Kasumi-1 (cell line): Measurements from ENCODE around the gene PSMB5.

ENCODE experiments used
- DNase-seq, 2 experiments: peaks; one replicate each; lab custom pipeline; 2025; lab: John Stamatoyannopoulos, UW

Gene PSMB5

GRCh38 chr14:23043754-23044153 lies 9.1 kb upstream of the PSMB5 start:
- DNase-seq: no peak

- DNase-seq: no peak
These were observed 8.4 kb upstream of the PSMB5 start for GRCh38 chr14:23043145-23043544.

DNA sequence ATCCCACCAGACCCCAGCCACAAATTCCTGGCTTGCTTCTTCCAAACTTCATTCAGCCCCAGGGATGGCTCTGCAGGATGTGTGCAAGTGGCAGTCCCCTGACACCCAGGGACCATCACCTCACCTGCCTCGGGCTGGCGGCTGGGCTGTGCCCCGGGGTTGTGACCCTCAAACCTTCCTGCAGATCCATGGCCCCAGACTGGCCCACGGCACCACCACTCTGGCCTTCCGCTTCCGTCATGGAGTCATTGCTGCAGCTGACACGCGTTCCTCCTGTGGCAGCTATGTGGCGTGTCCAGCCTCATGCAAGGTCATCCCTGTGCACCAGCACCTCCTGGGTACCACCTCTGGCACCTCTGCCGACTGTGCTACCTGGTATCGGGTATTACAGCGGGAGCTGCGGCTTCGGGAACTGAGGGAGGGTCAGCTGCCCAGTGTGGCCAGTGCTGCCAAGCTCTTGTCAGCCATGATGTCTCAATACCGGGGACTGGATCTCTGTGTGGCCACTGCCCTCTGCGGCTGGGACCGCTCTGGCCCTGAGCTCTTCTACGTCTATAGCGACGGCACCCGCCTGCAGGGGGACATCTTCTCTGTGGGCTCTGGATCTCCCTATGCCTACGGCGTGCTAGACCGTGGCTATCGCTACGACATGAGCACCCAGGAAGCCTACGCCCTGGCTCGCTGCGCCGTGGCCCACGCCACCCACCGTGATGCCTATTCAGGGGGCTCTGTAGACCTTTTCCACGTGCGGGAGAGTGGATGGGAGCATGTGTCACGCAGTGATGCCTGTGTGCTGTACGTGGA lies 7.7 kb upstream of the PSMB5 start, which contains the start of gene PSMB11:
Gene PSMB11 (plus strand): TSS at position 51 of the 804 bp plus-strand sequence. CDS start 14 bp downstream, at position 65.
- no peak for DNase-seq

DNA sequence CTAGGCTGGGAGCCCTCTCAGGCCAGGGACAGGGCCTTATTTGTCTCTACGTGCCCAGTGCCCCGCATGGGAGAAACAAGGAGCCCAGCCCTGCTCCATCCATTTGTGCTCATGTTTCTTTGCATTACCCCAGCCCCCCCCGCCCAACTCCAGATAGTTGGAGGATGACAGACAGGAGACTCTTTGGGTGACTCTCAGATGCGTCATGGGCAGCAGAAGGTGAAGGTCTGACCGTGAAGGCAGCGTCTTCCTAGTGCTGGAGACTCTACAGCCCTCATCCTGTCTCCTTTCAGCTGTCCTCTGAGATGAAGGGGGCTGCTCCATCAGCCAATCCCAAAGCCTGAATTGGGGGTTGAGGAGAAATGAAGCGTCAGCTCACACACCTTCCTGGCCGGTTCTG lies 7.0 kb upstream of the PSMB5 start:
- no peak for DNase-seq

GRCh38 chr14:23040100-23040499 lies 5.4 kb upstream of the PSMB5 start:
- DNase-seq: no peak

DNA sequence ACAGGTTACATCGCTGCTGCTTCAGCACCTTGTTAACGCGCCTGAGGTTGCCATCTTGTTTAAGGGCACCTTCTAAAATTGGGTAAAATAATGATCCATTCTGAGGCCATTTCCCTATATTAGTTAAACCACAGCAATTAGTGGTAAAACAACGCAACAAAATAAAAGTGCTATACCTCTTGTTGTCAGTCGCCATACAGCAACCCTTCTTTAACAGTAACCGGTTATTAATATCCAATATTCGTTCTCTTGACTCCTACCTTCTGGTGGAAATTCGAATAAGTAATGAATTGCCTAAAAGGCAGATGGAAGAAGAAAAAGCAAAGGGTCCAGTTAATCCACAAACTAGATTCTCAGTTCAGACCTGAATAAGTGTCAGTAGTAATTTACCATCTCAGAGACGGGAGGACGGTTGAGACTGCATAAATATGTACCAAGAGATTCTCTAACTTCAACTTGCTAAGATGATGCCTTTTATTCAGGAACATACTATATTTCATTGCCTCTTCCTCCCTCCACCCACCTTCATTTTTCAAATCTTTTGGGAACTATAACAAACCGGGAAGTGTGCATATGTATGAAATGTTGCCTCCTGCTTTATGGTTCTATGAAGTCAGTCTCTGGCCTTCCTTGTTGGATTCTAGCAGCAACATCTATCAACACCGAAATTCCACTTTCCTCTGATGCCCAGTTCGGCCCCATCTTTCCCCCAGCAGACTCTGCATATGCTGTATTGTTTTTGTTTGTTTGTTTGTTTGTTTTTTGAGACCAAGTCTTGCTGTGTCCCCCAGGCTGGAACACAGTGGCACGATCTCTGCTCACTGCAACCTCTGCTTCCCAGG lies 824 bp upstream of the PSMB5 start:
- DNase-seq: no peak

GRCh38 chr14:23033801-23034497 lies 751 bp downstream of the PSMB5 start:
- no peak for DNase-seq

DNA sequence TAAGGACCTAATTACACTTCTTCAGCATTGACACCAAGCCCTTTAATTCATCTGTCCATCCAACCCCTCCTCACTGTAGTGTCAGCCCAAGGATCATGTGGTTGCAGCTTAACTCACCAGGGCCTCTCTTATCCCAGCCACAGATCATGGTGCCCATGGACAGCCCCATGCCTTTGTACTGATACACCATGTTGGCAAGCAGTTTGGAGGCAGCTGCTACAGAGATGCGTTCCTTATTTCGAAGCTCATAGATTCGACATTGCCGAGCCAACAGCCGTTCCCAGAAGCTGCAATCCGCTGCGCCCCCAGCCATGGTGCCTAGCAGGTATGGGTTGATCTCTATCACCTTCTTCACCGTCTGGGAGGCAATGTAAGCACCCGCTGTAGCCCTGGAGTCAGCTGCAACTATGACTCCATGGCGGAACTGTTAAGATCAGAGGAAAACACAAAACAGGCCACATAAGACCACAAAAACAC lies 1.4 kb downstream of the PSMB5 start:
- DNase-seq: no peak

GRCh38 chr14:23030936-23031335 lies 3.8 kb downstream of the PSMB5 start:
- DNase-seq: no peak

DNA sequence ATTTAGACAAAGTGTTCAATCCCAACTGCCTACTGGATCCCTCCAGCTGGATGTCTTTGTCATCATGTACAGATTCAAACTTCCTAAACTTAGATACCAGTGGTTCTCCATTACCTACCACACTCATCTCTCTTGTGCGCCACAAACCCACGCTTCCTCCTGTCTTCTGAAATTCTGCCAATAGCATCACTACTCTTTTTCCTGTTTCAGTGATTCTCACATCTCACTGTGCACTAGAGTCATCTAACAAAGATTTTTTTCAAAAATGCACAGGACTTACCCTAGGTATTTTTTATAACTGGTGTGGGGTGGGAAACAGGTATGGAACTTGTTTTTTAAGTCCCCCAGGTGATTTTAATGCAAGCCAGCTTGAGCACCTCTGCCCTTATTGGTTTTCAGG lies 5.9 kb downstream of the PSMB5 start:
- DNase-seq: peak; percentile 19 to 34

GRCh38 chr14:23025151-23025814 lies 9.4 kb downstream of the PSMB5 start:
- DNase-seq: no peak

- DNase-seq: no peak
These were observed 10.1 kb downstream of the PSMB5 start for GRCh38 chr14:23024612-23025075.

GRCh38 chr14:23023795-23024152 lies 10.9 kb downstream of the PSMB5 start:
- no peak for DNase-seq

- DNase-seq: no peak
These were observed 11.5 kb downstream of the PSMB5 start for GRCh38 chr14:23023022-23023794.

DNA sequence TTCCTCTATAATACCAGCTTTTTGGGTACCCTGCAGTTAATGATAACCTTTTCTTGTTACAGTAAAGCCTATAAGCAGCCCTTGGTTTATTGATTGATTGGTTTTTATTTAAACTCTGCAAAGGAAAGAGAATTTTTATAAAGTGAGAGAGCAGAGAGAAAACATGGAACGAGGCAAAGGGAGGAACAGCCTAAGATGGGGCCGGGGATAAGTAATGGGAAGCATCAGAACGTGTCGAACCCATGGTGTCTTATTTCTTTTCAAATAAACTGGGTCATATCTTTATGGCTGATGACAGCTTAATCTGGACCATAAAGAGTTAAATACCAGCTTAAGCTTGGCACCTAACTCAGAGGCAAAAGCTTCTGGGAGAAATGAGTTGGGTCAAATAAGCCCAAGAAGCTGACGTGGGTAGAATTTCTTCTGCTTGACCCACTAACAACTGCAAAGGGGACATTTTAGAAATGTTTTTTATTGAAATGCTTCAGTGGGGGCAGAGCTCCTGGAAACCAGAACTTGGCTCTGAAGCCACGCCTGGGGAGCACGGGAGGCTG lies 12.7 kb downstream of the PSMB5 start:
- DNase-seq: no peak

DNA sequence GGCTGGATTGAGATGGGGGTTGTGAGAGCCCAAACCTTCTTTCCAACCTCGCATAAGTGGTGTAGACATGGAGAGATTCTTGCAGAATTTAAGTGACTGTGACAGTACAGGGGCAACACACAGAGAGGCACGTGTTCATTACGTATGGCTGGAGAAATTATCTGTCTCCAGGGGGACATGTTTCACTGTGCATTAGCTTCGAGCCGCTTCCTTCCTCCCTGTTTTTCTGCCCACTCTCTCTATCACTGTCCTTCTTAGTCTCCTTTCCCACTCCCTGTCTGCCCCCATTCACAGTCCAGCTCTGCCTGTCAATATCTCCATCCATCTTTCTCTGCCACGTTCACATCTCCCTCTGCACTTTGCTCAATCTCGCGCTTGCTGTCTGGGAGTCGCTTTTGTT lies 13.3 kb downstream of the PSMB5 start:
- DNase-seq: no peak

DNA sequence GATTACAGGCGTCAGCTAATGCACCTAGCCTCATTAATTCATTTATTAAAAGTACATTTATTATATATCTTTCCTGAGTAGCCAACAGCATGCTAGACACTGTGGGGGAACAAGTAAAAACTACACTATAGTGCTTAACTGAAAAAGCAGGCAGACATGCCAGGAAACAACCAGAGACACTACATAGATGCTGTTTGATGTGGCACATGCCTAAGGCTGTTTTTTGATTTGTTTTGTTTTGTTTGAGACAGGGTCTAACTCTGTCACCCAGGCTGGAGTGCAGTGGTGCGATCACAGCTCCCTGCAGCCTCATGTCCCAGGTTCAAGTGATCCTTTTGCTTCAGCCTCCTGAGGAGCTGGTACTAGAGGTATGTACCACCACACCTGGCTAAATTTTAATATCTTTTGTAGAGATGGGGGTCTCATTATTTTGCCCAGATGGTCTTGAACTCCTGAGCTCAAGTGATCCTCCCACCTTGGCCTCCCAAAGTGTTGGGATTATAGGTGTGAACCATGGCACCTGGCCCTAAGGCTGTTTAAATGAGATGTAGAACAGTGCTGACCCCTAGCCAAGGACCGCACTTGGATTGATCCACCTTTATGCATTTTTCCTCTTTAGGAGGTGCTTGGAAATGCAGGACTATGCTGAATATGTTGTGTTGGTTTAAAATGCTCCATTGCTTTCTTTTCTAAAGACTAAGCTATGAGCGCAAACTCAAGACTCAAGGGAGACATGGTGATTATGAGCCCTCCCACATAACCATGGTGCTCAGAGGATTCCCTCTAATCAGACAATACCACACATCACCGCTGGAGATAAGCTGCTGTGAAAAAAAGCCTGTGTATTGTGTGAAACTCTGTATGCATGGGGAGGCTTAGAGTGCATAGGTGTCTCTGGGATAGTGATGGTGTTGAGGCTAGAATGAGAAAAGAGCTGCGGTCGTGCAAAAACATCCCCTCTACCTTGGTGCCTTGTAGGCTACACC lies 14.3 kb downstream of the PSMB5 start:
- DNase-seq: no peak

GRCh38 chr14:23018107-23018506 lies 16.6 kb downstream of the PSMB5 start:
- no peak for DNase-seq

GRCh38 chr14:23017091-23017490 lies 17.6 kb downstream of the PSMB5 start:
- no peak for DNase-seq
